Adrenal gland (tissue), 5 donors: Measurements from ENCODE around the gene GABRG2.

Source experiments
- POLR2A ChIP-seq, 2 donors: fragments of 450-650 bp; IDR thresholded peaks; one replicate each; pipeline ENCODE4 v1.6.1; 2017; ENCODE audit warnings: antibody characterized with exemption in 2 of 2, mild to moderate bottlenecking in 2 of 2, moderate library complexity in 1 of 2
- TF ChIP-seq, protein P1 (sequence below), 6 experiments: fragments of 450-650 bp in 4 of 6; fragments of 200-600 bp in 2 of 6; sonication (generic) in 1 of 6; IDR thresholded peaks; 1 replicate in 5 of 6; 2 replicates in 1 of 6; pipeline versions ENCODE4 v1.5.1 to v1.8.0; 2016 to 2021; ENCODE audit warnings: antibody characterized with exemption in 6 of 6, mild to moderate bottlenecking in 2 of 6, moderate library complexity in 1 of 6
- donor health status: DM: no; HTN: no; CAD: no.

DNA sequence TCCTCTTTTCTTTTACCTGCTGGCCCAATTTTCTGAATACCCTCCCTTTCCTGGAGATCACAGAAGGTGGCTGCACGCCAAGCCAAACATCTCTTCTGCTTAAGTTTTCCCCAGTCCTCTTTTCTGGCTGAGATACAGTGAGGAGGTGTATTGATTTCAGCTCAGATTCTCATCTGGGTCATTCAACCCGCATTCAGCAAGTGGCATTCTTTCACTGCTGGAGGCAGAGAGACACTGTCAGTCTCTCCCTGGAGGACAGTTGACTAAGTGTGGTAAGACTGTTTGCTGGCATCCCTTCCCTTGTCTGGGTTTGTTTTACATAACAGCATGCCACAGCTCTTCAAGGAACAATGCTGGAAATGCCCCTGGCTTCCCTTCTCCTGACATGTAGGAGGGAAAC, 60.5 kb downstream of the GABRG2 start:
- no peak for TF ChIP-seq POLR2A (IDR thresholded peaks at IDR 0.05)
- TF ChIP-seq, protein P1, sequence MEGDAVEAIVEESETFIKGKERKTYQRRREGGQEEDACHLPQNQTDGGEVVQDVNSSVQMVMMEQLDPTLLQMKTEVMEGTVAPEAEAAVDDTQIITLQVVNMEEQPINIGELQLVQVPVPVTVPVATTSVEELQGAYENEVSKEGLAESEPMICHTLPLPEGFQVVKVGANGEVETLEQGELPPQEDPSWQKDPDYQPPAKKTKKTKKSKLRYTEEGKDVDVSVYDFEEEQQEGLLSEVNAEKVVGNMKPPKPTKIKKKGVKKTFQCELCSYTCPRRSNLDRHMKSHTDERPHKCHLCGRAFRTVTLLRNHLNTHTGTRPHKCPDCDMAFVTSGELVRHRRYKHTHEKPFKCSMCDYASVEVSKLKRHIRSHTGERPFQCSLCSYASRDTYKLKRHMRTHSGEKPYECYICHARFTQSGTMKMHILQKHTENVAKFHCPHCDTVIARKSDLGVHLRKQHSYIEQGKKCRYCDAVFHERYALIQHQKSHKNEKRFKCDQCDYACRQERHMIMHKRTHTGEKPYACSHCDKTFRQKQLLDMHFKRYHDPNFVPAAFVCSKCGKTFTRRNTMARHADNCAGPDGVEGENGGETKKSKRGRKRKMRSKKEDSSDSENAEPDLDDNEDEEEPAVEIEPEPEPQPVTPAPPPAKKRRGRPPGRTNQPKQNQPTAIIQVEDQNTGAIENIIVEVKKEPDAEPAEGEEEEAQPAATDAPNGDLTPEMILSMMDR (IDR thresholded peaks at IDR 0.05): no peak
